GM18526 (cell line): ENCODE measurements around the gene KRTAP5-1.

Source experiments
- POLR2A ChIP-seq: IDR thresholded peaks from 3 replicates; pipeline ENCODE4 v1.6.1; 2011; ENCODE audit not compliant: insufficient read length; ENCODE audit errors: extremely low read depth

KRTAP5-1 gene

GRCh38 chr11:1604711-1605110, 19.6 kb upstream of the KRTAP5-1 start:
- no peak for TF ChIP-seq POLR2A

- TF ChIP-seq POLR2A = no peak
These were observed 19.1 kb upstream of the KRTAP5-1 start for GRCh38 chr11:1604181-1604580.

- no peak for TF ChIP-seq POLR2A
These were observed 18.5 kb upstream of the KRTAP5-1 start for GRCh38 chr11:1603629-1604028.

GRCh38 chr11:1600626-1601025, 15.5 kb upstream of the KRTAP5-1 start:
- TF ChIP-seq POLR2A = no peak

- TF ChIP-seq POLR2A = no peak
These were observed 13.7 kb upstream of the KRTAP5-1 start for GRCh38 chr11:1598816-1599215.

GRCh38 chr11:1597994-1598380, 12.9 kb upstream of the KRTAP5-1 start, which contains the start of gene KRTAP5-2:
KRTAP5-2 (minus strand) TSS chr11:1598294; CDS start chr11:1598250, 44 bp downstream.
- no peak for TF ChIP-seq POLR2A

- TF ChIP-seq POLR2A = no peak
These were observed 12.4 kb upstream of the KRTAP5-1 start for GRCh38 chr11:1597331-1597993.

- TF ChIP-seq POLR2A = no peak
These were observed 7.5 kb upstream of the KRTAP5-1 start for GRCh38 chr11:1592628-1593027.

- no peak for TF ChIP-seq POLR2A
These were observed 4.9 kb upstream of the KRTAP5-1 start for GRCh38 chr11:1589996-1590395.

GRCh38 chr11:1586699-1587098, 1.6 kb upstream of the KRTAP5-1 start:
- no peak for TF ChIP-seq POLR2A

- no peak for TF ChIP-seq POLR2A
These were observed 3.1 kb downstream of the KRTAP5-1 start for GRCh38 chr11:1581976-1582375.

- no peak for TF ChIP-seq POLR2A
These were observed 8.3 kb downstream of the KRTAP5-1 start for GRCh38 chr11:1576825-1577224.

- no peak for TF ChIP-seq POLR2A
These were observed 10.2 kb downstream of the KRTAP5-1 start for GRCh38 chr11:1574933-1575242.

- no peak for TF ChIP-seq POLR2A
These were observed 10.7 kb downstream of the KRTAP5-1 start for GRCh38 chr11:1574238-1574932.

GRCh38 chr11:1573903-1574237, 11.2 kb downstream of the KRTAP5-1 start:
- TF ChIP-seq POLR2A = no peak

GRCh38 chr11:1573077-1573902, 11.8 kb downstream of the KRTAP5-1 start:
- TF ChIP-seq POLR2A = no peak
